Inferior parietal cortex (tissue), 1 donor: Measurements from ENCODE around the gene GLOD4.

Experiments
- DNase-seq: peaks from one replicate; pipeline ENCODE4 v3.0.0-alpha.2; 2016; ENCODE audit errors: extremely low spot score

GLOD4 gene

DNA sequence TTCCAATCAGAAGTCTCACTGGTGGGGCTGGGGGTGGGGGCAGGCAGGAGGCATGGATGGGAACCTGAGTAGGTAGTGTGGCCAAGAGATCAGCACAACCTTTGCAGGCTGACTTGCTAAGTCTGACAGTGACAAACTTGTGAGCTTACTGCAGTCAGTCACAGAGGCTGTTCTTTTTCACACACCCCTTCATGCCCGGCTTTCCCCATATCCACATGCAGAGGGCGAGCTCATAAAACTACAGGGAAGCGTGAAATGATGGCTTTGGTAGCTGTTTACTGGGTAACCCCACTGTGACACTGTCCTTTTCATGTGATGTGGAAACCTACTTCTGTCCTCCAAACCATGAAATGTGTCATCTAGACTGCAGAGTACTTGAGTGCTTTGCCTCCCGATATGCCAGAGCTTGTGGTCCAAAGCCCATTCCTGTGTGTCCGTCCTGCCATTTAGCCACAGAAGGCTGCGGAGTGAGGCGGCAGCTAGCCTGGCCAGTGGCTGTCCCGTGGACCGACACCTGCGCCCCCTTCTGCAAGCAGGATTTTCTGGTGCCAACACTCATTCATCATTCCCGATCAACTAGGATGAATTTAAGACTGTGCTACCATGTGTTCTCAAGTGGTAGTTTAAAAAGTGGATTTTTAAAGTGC, 39.8 kb downstream of the GLOD4 start:
- no peak for DNase-seq

DNA sequence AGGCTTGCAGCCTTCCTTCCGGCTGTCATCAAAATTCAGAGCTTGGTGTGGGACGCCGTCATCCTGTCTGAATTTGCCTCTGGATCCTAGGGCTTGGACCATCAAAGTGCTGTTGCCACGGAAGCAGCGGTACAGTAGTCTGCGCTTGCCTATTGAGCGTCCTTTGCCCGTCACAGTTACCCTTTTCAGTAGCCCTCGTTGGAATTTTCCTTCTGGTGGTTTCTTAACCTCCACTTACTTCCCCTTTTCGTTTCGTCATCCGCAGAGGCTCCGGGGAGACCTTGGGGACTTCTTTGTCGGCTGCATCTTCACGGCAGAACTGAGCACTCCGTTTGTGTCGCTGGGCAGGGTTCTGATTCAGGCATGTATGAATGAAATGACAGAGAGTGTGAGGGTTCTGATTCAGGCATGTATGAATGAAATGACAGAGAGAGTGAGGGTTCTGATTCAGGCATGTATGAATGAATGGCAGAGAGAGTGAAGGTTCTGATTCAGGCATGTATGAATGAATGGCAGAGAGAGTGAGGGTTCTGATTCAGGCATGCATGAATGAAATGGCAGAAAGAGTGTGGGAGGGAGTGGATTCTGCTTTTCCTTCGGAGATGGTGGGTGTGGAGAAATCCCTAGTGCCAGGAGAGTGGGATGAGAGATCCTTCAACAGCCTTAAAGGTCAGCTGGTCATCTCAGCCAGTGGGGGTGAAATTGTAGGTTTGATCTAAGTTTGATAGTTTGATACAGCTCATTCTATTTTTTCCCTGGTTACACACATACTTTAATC, 41.7 kb downstream of the GLOD4 start:
- DNase-seq = no peak

DNA sequence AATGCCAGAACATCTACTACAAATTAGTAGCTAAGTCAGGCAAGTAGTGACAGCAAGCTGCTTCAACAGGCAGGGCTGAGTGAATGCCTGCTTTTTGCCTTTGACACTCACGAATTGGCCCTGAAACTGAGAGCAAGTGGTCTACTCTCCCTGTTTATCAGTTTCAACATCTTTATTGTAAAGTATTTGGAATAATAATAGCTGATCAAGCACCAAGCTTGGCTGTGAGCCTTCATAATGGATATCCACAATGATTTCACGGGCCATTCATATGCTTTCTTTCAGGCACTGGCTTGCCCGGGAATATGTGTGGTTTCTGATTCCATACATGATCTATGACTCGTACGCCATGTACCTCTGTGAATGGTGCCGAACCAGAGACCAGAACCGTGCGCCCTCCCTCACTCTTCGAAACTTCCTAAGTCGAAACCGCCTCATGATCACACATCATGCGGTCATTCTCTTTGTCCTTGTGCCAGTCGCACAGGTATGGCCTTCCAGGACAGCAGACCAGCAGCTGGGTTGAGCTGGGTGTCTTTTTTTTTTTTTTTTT, 44.4 kb downstream of the GLOD4 start:
- DNase-seq = no peak

DNA sequence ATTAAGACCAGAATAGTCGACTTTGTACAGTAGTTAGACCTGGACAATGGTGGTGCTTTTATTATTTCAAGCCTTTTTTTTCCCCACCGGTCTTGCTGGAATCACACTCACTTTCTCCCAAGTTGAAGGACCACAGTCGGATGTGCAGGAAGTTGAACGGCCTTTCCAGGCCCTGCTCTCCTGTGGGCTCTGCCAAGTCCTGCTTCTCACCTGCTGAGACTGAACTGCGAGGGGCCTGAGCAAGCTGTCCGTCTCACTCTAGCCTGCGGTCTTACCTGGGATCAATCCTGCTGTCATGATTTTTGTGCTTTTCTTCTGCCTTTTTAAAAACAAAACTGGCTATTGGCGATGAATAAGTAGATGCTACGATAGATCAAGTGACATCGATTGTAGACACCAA, 48.3 kb downstream of the GLOD4 start:
- DNase-seq = no peak

DNA sequence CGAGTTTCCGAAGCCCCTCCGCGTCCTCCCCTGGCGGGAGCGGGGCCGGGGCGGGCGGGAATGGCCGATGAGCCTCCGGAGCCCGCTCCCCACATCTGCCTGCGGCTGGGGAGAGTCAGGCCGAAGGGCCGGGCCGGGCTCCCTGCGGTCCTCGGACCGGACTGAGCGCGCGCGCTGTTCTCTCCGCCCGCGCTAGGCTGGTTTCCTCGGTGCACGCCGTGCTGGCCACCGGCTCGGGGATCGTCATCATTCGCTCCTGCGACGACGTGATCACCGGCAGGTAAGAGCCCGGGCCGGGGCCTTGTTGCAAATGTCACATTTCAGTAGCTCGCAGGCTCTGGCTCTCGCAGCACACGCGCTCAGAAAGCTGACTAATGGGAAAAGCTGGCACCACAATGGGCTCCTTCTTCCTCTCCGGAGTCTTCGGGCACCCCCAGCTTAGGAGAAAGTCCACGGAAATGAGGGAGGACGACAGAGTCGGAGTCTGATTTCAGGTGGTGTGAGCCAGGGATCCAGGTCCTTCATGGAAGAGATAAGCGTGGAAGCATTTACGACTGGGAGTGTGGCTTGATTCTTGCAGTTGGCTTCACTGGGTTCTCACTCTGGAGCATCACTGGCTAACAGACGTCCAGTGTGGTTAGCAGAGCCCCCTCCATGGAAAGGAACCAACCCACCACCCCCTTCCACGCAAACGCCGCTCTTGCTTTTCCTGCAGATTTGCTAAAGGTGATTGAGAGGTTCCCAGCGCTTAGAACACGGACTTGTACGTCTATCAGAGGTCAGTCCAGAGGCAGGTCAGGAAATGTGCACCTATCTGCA, 49.0 kb downstream of the GLOD4 start:
- DNase-seq = no peak

DNA sequence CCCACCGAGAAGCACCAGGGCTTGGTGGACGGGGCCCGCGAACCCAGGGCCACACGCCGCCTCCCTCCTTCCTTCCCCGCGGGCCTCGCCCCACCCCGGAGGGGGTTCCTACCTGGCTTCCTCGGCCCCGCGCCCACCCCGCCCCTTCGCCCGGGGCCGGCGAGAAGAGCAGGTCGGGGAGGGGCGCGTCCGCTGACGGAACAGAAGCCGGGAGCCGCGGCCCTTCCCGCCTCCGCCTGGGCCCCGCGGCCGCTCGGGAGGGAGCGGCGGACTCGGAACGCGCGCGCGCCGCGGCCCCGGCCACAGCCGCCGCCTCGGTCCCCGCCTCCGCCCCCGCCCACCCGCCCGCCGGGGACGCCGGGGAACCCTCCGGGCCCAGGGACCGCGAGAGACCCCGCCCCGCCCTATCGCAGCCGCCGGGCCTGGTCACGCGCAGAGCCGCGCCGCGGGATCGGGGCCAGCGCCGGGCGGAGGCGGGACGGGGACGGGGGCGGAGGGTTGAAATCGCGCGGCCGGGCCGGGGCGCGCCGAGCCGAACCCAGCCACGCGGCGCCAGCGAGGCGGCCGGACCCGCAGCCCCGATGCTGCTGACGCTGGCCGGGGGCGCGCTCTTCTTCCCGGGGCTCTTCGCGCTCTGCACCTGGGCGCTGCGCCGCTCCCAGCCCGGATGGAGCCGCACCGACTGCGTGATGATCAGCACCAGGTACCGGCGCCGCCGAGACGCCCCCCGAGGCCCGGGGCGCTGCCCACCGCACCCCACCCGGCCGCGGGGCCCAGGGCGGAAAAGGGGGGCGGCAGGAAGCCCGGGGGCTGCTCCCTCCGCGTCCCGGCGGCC, 49.8 kb downstream of the GLOD4 start, which contains the start of gene TLCD3A:
Gene TLCD3A, plus strand, starts transcription at position 530 of the 835 bp plus-strand sequence. Its CDS starts 52 bp downstream, at position 582.
- no peak for DNase-seq

DNA sequence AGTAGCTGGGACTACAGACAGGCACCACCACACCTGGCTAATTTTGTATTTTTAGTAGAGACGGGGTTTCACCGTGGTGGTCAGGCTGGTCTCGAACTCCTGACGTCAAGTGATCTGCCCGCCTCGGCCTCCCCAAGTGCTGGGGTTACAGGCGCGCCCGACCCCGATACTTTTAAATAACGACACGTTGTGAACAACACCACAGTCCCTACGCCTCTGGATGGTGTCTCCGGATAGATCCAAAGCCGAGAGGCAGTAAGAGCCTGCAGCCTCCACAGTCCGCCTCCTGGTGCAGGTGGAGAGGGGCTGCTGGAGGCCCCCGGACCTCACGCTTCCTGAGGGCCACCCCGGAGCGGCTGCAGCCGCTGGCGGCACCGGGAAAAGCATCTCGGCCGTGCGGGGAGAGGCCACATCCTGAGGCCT, 50.4 kb downstream of the GLOD4 start:
- no peak for DNase-seq

DNA sequence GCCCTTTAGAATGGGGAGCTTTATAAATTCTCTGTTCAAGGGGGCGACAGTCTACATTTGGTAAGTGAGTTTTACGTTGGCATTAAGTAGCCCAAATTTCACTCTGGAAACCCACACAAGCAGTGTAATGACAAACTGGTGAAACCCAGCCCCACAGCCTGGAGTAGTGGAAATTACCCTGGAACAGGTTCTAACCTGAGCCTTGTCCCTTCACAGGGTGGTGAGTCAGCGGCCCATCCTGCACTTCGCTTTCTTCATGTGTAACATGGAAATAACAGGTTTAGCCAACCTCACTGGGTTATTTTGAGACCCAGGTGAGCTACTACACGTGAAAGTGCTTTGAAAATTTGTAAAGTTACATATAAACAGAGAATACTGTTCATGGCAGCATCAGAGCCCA, 53.2 kb downstream of the GLOD4 start:
- DNase-seq = no peak

DNA sequence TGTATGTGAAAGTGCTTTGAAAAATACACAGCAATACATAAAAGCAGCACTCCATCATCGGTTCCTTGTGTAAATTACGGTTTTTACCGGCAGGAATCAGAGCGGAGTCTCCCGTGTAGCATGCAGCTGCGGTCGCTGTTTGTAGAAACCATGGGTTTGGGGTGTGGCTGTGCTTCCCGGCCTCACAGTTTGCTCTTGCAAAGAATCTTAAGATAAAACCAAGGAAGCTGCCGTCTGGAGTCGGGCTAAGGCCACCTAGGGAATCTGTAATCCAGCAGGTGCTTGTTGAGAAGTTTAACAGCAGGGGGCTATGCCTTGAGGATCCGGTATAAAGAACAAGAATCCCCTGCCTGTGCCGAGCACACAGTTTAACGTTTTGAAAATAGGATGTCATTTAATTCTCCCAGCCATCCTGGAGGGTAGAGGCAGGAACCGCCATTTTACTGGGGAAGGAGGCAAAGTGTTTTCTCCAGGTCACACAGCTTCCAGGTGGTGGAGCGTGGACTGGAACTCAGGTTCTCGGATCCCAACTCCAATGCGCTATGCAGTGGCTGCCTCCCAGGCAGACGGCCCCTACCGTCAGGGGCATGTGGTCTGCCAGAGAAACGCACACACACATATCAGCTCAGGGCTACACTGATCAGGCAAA, 55.7 kb downstream of the GLOD4 start:
- no peak for DNase-seq

DNA sequence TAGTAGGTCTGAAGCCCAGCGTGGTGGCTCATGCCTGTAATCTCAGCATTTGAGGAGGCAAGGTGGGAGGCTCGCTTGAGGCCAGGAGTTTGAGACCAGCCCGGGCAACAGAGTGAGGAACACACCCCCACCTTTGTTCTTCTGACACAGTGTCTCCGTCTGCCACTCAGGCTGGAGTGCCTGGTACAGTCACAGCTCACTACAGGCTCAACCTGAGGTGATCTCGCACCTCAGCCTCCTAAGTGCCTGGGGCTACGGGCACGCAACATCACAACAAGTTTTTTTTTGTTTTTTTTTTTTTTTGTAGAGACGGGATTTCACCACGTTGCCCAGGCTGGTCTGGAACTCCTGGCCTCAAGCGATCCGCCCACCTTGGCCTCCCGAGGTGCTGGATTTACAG, 56.3 kb downstream of the GLOD4 start:
- no peak for DNase-seq

DNA sequence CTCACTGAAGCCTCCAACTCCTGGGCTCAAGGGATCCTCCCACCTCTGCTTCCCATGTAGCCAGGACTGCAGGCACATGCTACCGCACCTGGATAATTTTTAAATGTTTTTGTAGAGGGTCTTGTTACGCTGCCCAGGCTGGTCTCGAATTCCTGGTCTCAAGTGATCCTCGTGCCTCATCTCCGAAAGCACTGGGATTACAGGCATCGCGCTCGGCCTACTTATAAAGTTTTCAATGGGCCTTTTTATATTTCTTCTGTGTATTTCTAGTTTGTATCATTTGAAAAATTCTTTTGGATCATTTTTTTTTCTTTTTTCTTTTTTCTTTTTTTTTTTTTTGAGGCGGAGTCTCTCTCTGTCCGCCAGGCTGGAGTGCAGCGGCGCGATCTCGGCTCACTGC, 57.0 kb downstream of the GLOD4 start:
- no peak for DNase-seq

DNA sequence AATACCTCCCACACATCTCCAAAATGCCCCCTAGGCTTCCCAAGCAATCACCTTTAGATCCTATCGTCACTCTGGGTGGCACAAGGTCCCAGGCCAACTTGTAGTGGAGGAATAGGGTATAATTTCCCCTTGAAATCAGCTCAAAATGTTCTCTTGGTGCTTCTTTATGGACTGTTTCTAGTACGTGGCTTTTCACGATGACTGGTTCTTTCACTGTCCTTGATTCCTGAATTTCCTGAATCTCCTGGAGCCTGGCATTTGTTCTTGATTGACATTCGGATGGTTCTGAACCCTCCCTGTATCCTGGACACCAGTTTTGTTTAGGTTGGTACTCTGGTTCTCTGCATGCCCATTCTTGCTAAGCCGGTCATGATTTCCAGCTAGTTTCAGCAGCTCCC, 60.5 kb downstream of the GLOD4 start:
- DNase-seq = no peak

DNA sequence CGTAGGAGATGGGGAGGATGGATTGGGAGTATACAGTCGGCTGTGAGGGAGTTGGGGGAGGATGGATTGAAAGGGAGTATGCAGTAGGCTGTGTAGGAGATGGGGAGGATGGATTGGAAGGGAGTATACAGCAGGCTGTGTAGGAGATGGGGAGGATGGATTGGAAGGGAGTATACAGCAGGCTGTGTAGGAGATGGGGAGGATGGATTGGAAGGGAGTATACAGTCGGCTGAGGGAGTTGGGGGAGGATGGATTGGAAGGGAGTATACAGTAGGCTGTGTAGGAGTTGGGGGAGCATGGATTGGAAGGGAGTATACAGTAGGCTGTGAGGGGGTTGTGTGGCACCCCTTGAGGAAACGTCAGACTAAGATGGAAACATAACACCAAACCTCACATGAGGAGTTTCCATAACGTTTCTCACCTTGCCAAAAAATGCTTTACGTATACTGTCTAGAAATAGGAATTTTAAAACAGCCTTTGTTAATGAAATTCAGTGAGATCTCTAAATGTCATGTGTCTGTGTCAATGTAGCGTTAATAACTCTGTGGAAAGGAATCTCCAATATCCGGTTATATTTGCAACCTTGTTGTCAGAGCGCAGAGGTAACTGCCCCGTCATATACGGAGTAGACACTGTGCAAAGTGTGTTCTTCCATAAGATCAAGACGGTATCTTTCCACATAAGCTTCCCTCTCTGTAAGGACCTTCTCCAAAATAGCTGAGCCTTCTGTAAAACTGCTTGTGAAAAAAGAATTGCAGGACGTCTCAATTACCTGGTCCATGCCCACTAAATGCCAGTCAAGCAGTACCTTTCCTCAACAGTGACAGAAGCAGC, 61.2 kb downstream of the GLOD4 start:
- no peak for DNase-seq

DNA sequence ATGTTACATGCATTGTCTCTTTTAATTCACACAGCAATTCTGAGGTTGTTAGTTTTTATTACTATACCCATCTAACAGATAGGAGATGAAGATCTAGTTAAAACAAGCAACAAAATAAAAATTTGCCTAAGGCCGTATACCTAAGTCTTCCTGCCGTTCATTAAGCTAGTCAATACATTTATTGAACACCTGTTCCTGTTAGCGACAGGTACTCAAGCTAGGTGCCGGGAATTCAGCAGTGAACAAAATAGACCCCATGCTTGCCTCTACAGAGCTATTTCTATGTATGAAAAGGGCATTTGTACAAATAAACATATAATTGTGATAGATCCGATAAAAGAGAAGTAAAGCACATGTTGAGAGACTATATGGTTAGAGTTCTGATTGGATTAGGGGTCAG, 64.0 kb downstream of the GLOD4 start:
- DNase-seq = no peak
